ENCODE measurements around the gene AJUBA.

The AJUBA gene

GRCh38 chr14:22935156-22935555, 47.2 kb downstream of the AJUBA start:
- no peak for DNase-seq (ENCODE audit: low spot score)

- no peak for DNase-seq (ENCODE audit: low spot score)
These were observed 50.2 kb downstream of the AJUBA start for GRCh38 chr14:22932146-22932545.

GRCh38 chr14:22929961-22930364, 52.4 kb downstream of the AJUBA start:
- DNase-seq (ENCODE audit: low spot score) = no peak

GRCh38 chr14:22929104-22929960, 53.0 kb downstream of the AJUBA start, which contains the start of gene PRMT5:
PRMT5 (minus strand) TSS chr14:22929376; CDS start chr14:22929361, 15 bp downstream.
- DNase-seq (ENCODE audit: low spot score) = peak; percentile 94

GRCh38 chr14:22928237-22929103, 53.9 kb downstream of the AJUBA start:
- no peak for DNase-seq (ENCODE audit: low spot score)

- no peak for DNase-seq (ENCODE audit: low spot score)
These were observed 56.0 kb downstream of the AJUBA start for GRCh38 chr14:22926316-22926715.

GRCh38 chr14:22925513-22925912, 56.8 kb downstream of the AJUBA start:
- no peak for DNase-seq (ENCODE audit: low spot score)

- no peak for DNase-seq (ENCODE audit: low spot score)
These were observed 58.6 kb downstream of the AJUBA start for GRCh38 chr14:22923746-22924145.

GRCh38 chr14:22922294-22922693, 60.1 kb downstream of the AJUBA start:
- no peak for DNase-seq (ENCODE audit: low spot score)

Data from D341Med (cell line).